HG03575 (cell line): Measurements from ENCODE around the gene COL13A1.

Experiments used
- ATAC-seq: cut with Tn5 transposase; IDR thresholded peaks from one replicate; pipeline ENCODE4 v1.9.1; 2021; ENCODE audit not compliant: unreplicated experiment, insufficient number of reproducible peaks, low FRiP score; ENCODE audit errors: extremely low read depth

The COL13A1 gene

DNA sequence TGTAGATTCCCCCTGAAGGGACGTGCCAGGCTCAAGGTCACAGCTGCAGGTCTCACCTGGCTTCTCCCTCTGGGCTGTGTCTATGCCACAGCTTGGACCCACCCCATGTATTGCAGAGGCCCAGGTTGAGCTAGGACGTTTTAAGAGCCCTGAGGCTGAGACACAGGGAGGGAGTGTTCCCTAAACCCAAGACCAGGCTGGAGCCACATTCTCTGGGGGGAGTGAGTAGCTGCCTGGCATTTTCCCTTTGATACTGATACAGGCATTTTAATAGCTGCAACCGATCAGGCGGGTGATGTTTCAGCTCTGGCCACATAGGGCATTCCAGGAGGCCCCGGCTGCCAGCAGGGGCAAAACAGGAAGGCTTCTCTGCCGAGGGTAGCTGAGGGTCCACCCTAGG lies 13.4 kb downstream of the COL13A1 start:
- no peak for ATAC-seq

DNA sequence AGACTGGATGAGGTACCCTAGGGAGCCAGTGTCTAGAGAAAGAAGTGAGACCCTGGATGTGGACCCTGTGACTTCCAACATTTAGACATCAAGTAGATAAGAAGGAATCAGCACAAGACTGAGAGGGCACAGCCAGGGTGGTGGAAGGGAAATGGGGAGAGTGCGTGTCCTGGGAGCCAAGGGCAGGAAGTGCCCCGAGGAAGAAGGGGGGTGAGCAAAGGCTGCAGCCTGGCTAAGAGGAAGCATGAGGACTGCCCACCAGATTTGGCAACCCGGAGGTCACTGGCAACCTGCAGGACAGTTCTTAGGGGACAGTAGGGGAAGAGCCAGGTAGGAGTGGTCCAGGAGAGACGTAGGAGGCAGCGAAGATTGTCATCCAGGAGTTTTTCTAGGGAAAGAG lies 14.8 kb downstream of the COL13A1 start:
- ATAC-seq: no peak

DNA sequence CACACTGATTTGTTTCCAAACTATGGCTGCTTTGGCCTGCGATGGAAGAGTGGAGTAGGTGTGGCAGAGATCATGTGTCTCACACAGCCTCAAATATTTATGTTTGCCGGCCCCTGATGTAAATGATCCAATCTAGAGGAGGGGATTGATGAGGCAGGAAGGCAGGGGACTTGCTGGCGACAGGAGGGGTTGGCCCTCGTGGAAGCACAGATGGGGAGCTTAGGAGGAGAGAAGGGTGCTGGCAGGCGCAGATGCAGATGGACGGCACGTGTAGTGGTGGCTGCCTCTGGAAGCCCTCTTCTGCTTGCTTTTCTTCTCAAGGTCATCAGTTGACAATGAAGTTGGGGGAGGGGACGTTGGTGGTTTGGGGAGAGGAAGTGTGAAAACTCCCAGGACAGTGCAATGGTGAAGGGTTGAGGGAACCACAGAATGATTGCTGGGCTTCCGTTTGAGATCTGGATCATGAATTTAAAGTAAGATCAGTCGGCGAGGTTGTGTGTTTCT lies 15.4 kb downstream of the COL13A1 start:
- ATAC-seq: no peak

DNA sequence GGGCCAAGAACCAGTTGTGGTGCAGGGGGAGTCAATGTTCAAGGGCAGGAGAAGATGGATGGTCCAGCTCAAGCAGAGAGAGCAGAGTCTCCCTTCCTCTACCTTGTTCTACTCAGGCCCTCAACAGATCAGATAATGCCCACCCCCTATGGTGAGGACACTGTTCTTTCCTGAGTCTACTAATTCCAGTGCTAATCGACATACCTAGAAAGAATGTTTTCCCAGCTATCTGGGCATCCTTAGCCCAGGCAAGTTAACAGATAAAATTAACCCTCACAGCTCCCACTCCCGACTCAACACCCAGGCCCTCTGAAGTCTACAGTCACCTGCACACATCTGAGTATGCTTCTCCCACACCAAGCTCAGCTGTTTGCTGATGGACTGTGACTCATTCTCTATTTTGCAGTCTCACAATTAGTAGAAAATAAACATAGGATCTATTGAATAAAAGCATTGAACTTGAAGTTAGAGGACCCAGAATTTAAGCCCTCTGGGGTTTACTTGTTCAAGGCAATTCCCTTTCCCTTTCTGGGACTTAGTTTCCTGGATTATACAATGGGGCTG lies 17.1 kb downstream of the COL13A1 start:
- no peak for ATAC-seq

DNA sequence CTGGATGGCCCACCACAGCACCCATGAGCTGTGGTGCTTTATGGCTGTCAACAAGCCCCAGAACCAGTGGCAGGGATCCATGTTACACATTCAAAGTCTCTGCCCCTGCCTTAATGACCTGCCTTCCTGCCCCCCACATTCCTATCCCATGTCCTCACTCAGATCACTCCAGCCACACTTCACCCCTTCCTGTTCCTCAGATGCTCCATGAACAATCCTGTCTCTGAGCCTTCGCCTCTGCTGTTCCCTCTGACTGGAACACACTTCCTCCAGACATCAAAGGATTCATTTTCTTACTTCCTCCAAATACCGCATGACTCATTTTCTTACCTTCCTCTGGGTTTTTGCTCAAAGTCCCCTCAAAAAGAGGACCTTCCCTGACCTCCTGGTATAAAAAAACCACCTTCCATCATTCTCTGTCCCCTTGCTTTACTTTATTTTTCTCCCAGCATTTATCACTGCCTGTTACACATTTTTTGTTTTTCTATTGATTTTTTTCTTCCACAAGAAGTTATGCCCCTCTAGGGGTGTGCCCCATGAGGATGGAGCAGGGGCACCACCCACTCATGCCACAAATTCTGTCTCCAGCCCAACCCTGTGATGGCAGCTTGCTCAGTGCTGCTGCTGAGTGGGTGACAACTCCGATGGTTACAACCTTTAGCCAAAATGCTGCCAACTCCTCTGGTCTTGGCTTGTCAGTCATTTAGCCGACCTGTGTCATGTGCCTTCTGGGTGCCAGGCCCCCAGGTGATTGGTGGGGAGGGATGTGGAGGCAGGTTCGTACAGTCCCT lies 18.2 kb downstream of the COL13A1 start:
- ATAC-seq: no peak

DNA sequence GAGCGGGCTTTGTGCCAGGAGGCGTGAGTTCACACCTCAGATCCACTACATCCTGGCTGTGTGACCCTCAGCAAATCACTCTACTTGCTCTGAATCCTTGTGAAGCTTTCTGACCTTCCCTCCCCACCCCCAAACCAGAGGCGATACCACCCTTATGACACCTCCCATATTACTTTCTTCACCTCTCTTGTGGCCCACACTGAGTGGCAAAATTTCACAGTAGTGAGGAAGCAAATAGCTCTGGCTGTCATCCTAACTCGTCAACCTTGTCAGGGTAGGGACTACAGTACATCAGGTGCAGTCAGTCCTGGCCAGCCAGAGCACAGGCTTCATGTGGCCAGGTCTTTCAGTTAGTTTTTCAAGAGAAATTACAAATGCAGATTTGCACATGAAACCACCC lies 19.1 kb downstream of the COL13A1 start:
- ATAC-seq: no peak

DNA sequence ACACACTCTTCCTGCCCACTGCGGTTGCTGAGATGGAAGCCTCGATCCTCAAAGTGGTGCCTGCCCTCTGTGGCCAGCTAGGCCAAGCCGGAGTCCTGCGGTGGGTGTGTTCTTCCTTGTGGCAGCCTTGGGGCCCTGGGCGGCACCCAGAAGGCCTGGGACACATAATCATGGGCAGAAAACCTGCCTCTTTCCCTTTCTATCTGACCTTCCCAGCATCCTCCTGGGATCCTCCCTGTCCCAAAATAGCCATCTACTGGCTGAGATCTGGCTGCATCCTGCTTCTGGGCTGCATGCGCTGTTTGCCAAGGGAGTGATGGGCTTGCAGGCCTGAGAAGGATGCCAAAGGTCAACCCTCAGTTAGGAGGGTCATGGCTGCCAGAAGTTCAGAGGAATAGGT lies 23.9 kb downstream of the COL13A1 start:
- ATAC-seq: no peak

DNA sequence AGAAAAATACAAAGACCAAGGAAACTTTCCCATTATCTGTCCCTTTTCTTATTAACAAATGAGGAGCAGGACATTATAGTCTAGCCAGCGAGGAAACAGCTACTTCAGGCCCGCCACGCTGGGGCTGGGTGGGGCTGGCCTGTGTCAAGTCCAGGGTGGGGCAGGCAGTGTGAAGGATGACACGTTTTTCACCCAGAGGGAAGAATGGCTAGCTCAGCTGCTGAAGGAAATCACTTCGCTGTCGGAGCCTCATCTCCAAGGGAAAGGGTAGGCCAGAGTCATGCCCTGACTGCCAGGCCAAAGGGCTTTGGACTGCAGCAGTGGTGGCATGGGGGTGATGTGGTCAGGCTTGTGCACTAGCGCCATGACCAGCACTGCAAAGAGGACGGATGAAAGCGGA lies 24.4 kb downstream of the COL13A1 start:
- no peak for ATAC-seq

DNA sequence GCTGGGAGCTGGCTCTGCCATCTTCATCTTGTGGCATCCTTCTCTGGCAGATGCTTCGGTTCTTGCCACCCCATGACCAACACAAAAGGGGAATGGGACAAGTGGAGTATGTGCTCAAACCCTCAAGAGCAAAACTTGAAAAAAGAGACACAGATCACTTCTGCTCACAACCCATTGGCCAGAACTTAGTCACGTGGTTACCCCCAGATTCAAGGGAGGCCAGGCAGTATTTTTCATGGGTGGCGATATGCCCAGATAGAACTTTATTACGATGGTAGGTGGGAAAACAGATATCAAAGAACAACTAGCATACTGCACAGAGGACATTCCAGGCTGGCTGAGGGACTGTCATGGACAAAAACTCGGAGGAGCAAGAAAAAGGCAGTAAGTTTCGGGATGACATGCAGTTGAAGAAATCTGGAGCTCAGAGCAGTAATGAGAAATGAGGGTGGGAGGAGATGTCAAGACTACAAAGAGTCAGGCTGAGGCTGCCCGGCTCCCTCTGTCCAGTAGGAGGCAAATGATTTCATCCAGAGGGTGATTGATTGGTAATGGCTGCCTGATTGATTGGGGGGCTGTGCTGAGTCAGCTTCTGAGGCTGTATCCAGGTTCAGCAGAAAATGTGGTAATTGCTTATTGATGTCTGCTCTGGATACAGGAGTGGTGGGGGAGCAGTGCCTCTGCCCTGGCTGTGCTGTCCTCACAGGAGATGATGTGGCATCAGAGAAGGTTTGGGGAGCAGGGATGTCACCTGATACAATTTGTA lies 25.3 kb downstream of the COL13A1 start:
- no peak for ATAC-seq

DNA sequence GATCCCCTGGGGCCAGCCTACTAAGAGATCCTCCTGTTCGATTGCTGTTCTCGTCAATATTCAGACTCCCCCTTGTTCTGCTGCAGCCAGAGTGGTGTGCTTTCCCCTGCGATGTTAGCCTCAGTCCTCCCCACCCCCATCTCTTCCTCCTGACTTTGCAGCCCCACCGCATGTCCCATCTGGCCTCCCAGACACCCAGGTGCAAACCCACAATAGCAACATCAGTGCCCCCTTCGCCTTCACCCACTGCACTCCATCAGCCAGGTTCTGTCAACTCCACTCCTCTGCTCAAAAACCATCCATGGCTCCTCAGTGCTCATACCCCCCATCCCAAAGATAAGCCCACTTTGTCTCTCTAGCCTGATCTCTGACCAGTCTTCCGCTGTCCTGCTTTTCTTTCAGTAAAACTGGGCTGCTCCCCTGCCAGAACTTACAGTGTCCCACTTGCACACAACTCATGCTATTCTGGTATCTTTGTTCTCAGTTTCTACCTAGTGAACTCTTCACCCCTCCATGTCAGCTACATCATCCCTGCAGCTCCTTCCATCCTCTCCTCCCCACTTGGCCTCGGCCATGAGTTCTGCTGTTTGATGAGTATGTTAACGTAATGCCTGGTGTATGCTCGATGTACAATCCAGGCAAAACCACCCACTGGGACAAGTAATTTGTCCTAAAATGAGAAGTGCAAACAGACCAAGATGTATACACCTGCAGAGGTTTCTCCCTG lies 26.6 kb downstream of the COL13A1 start:
- ATAC-seq: no peak

DNA sequence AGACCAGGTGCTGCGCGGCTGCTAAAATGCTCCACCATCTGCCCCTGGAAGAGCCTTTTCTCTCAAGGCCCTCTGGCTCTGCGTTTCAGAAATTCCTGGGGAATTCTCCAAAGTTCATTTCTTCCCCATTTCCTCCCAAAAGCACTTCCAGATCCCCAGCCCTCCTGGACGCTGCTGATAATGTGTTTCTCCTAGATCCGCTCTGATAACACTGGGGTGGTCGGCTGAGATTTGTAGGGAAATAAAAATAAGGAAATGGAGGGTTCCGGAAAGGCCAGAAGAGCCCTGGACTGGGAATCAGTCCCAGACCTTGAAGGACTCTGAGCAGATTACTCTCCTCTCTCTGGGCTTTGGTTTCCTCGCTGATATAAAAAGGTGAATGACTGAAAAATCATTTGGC lies 28.1 kb downstream of the COL13A1 start:
- ATAC-seq: no peak

DNA sequence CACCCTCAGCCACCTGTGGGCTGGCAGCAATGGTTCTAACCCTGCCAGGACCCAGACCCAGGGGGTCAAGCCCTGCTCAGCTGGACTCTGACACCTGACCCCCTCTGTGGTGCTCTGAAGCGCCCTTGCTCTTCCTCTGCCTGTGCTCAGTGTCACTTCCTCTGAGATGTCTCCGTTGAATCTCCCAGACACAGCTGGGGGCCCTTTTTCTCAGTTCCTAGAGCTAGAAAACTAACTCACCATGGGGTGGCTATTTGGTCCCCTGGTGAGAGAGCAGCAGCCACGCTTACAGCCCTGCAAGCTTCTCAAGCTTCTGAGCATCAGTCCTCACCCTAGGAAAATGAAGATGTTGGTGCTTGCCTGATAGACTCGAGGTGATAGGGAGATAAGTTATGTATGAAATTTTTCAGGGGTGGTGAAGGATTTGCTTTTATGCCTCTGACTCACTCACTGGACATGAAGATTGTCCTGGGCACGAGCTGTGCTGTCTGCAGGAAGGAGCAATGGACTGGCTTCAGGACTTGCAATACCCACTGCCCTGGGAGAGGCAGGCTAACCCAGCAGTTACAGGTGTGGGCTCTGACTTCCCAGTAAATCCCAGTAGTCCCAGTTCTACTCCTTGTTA lies 29.6 kb downstream of the COL13A1 start:
- ATAC-seq: no peak

DNA sequence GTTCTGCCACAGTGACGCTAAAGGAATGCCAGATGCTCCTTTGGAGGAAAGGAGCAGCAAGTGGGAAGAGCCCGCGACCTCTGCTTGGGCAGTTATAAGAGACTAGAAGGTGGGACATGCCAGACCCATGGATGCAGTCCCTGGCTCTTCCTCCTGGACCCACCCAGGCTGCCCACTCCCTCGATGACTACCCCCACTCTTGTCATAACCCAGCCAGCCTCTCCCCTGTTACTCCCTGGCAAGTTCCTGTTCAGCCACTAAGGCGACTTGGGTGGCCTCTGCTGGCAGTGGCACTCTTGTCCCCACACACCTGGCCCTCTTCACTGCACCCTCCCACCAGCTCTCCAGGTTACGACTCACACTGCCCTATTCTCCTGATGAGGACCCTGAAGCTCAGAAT lies 33.5 kb downstream of the COL13A1 start:
- ATAC-seq: no peak

DNA sequence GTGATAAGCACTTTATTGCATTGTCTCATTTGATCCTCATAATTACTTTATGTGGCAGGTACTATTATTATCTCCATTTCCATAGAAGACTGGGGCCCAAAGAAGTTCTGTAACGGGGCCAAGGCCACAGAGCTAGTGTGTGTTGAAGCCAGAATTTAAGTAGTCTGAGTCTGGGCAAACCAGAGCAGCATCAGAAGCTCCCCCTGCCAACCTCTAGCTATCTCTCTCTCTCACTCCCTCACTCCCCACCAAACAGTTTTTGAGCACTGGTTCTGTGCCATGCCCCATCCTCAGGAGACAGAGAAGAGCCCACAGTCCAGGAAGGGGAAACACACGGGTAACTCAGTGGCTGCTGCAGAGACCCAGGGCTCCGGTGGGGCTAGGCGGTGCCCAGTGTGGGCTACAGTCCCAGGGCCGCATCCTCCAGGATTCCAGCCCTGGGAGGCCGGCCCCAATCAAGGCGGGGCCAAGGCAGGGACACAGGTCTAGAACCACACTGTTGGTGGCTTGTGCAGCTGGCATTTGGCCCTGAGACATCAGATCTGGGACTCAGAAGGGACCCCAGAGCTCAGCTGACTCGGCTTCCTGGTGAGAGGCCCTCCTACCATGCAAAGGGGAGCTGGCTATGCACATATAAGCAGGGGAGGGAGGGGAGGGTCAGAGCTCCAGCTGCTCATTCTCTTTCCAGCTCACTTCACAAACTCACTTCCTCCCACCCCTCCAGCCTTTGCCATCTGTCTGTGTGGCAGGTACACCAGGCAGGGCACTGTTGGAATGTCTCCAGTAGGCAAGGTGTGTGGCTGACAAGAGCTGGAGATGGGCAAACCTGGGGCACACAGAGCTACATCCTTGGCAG lies 34.4 kb downstream of the COL13A1 start:
- ATAC-seq: no peak

DNA sequence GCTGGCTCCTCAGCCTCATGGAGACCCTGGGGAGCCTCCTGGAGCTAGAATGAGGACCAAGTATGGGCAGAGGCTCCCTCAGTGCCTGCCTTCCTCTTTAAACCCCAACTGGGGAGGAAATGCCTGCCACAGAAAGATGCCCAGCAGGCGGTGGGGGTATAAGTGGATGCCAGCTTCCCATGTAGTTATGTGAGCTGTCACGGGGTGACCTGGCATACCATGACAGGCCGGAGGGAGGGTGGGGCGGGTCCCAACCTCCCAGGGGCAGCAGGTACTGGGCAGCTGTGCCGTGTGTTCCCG lies 35.0 kb downstream of the COL13A1 start:
- no peak for ATAC-seq

DNA sequence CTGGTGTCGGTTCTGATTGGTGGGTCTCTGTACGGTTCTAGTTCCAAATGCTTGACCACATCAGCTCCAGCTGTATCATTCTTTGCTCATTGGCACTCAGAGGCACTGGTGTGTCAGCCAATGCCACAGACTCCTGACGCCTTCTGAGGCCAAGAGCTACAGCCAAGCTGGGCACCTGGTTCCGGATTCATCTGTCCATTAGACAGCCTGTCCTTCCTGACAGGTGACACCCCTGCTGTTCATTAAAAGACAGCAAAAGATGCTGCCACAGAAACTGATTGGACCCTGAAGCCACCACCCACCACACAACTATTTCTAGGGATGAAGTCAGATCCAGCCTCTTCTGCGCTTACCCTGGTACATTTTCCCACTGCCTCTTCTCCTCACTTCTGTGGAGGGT lies 35.6 kb downstream of the COL13A1 start:
- no peak for ATAC-seq

DNA sequence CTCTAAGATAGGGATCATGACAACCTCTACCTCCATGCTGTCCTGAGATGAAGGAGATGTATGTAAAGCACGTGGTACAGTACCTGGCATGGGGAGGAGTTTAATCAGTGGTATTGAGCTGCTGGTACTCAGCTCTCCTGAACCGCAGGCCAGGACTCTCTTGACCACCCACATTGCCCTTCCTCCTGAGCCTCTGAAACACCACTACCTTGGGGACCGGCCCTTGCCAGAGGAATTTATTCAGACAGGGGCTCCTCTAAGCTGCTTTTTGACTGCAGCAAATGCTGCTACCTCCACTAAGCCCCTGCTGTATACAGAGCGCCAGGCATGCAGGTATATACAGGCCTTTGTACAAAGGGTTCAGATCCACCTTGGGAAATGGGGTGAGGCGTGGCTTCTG lies 36.7 kb downstream of the COL13A1 start:
- ATAC-seq: no peak

DNA sequence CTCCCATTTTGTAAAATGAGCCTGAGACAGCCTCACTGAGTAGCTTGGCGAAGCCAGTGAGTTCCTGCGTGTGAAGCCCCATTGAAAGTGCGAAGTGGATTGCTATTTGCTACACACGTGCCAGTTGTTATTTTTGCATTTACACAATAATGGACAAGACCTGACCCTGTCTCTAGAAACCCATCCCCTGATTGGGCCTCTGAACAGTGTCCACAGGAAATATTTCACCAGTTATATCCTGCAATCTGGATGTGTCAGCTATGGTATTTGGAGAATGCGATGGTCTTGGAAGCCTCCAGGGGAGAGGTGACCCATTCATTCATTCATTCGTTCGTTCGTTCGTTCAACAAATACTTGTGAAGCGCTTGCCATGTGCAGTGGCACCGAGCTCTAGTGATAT lies 37.1 kb downstream of the COL13A1 start:
- no peak for ATAC-seq
